Heart right ventricle (tissue), 16 donors: ENCODE results near the gene DDX47. TPM values are rescaled to one million over a fixed set of nuclear protein-coding genes. Genes with fewer than 3 reads are reported as not detected.

Source experiments
- ATAC-seq, 8 donors: fragments of 200-7000 bp; cut with Tn5 transposase; one replicate each; pipeline ENCODE4 v1.9.1; 2020; ENCODE audit warnings: mild to moderate bottlenecking in 8 of 8, moderate library complexity in 8 of 8, moderate number of reproducible peaks in 1 of 8
- DNase-seq, 2 donors: peaks; one replicate each; pipeline ENCODE4 v3.0.0-alpha.2; 2020
- H3K27ac ChIP-seq, 10 donors: fragments of 200-600 bp; sonication (generic) in 2 of 10; one replicate each; pipeline versions ENCODE4 v1.5.0 to v1.8.0; 2020 to 2022; ENCODE audit warnings: mild to moderate bottlenecking in 3 of 10
- H3K27me3 ChIP-seq, 7 donors: fragments of 200-600 bp; one replicate each; pipeline ENCODE4 v1.8.0; 2021 to 2022; ENCODE audit warnings: mild to moderate bottlenecking in 2 of 7
- H3K36me3 ChIP-seq, 9 donors: fragments of 200-600 bp; sonication (generic) in 1 of 9; one replicate each; pipeline versions ENCODE4 v1.5.0 to v1.8.0; 2020 to 2022; ENCODE audit warnings: mild to moderate bottlenecking in 2 of 9
- H3K4me1 ChIP-seq, 9 donors: fragments of 200-600 bp; sonication (generic) in 1 of 9; one replicate each; pipeline versions ENCODE4 v1.5.0 to v1.8.0; 2020 to 2022; ENCODE audit warnings: mild to moderate bottlenecking in 4 of 9
- H3K4me3 ChIP-seq, 10 donors: fragments of 200-600 bp; sonication (generic) in 2 of 10; one replicate each; pipeline versions ENCODE4 v1.5.0 to v1.8.0; 2020 to 2022; ENCODE audit warnings: mild to moderate bottlenecking in 7 of 10, moderate library complexity in 2 of 10
- H3K9me3 ChIP-seq, 11 donors: fragments of 200-600 bp in 10 of 11; sonication (generic) in 2 of 11; one replicate each; pipeline versions ENCODE4 v1.5.0 to v1.8.0; 2013 to 2022; ENCODE audit warnings: mild to moderate bottlenecking in 2 of 11, control low read depth in 1 of 11, moderate library complexity in 1 of 11
- CTCF ChIP-seq, 9 donors: fragments of 200-600 bp; sonication (generic) in 2 of 9; IDR thresholded peaks; one replicate each; pipeline versions ENCODE4 v1.5.0 to v1.8.0; 2021 to 2022; ENCODE audit warnings: antibody characterized with exemption in 9 of 9, mild to moderate bottlenecking in 5 of 9, moderate library complexity in 1 of 9
- WGBS, 2 donors: extraction: QIAGEN DNeasy Blood & Tissue Kit; methylation state at CpG; one replicate each; pipeline ENCODE4 v1.1.7; 2013; ENCODE audit warnings: inconsistent platforms in 1 of 2; 5-methylcytosine and 5-hydroxymethylcytosine counted together
- intact Hi-C, 10 donors: fragments of 100-400 bp; cut with DNase I; formaldehyde crosslinking; loops; one replicate each; pipeline versions ENCODE4 v1.11.1 to v1.14.2; 2022
- polyA plus RNA-seq, 2 donors: library from polyadenylated mRNA; stranded (reverse); fragments of 200-250 nt; gene quantifications; one replicate each; pipeline ENCODE4 v1.2.3, GENCODE V29; 2013
- total RNA-seq, 10 donors: library from RNA; stranded (reverse); fragmentation: NEBNext Ultra II Directional in 3 of 10; extraction: Animal tissue kit (Norgen Biotek cat#: 25700) in 3 of 10; gene quantifications; one replicate each; pipeline versions ENCODE4 v1.2.1 to v1.2.4, GENCODE V29; 2021 to 2023
- donor health status: Arrhythmogenic right ventricular cardiomyopathy.
- donor health status: ischemic (EF 13 %, LVEDD 7.1; RV severe dilation, severe dysfunction).
- donor health status: healthy with polysubstance abuse.
- donor health status: DM: no; HTN: yes; CAD: no.
- donor health status: DM: no; HTN: no; CAD: no.
- donor health status: ischemic (EF 25% LVEDD 6.9; RV normal size, moderate dysfunction).
- donor health status: ischemic (EF 25% LVEDD 5.7; RV mildly dilated, moderate dysfunction).
- donor health status: healthy.
- donor health status: DM: yes; HTN: yes; CAD: no.
- donor health status: Ischemic cardiomyopathy.
- donor health status: ischemic (EF 35%, LVEDD 5.7; RV mildly dilated, moderate dysfunction).
- donor health status: nonischemic (EF 11% LVEDD 7.7; RV severe dilation, severe dysfunction).
- donor health status: DM: yes; HTN: yes; CAD: no.
- donor health status: PGD.
- donor health status: ischemic (EF 29% LVEDD 5.4; RV normal size, mild dysfunction).
- donor health status: nonischemic (EF 23%, LVEDD 6.1; RV moderate dilation, normal function).

The DDX47 gene
- total and polyA plus RNA-seq, 12 donors, result 16.8 to 32.3 (median 29.7) TPM

- no peak for TF ChIP-seq CTCF (IDR thresholded peaks at IDR 0.05)
- no peak overlapping the region for H3K4me3 ChIP-seq
- 88 to 96% methylated on average over 7 of the region's 7 CpGs for whole genome bisulfite sequencing, 2 donors
- no peak overlapping the region for H3K27ac ChIP-seq
- ATAC-seq (no peak), DNase-seq (no peak)
- peaks cover 0 to 7% (median 0%) of the 10 kb centered on the region in 9 donors for H3K4me1 ChIP-seq
- intact Hi-C loops, result loop anchor here in 7 of 10 donors (2.0 to 10.0 kb wide), 5 partner anchors 69 to 152 kb away; no protein-coding TSS in a partner anchor
- H3K9me3 ChIP-seq, result no peaks in the 10 kb centered on the region
- H3K27me3 ChIP-seq, result no peaks in the 10 kb centered on the region
- peaks cover 0 to 52% (median 26%) of the 10 kb centered on the region in 9 donors for H3K36me3 ChIP-seq
Measured at GRCh38 chr12:12835378-12836146, 22.4 kb downstream of the DDX47 start.

- peaks cover 0 to 43% (median 18%) of the 10 kb centered on the region in 9 donors for H3K36me3 ChIP-seq
- no peak for DNase-seq
- no peak for ATAC-seq
- no peak for TF ChIP-seq CTCF (IDR thresholded peaks at IDR 0.05)
- no peak overlapping the region for H3K4me3 ChIP-seq
- no peak overlapping the region for H3K27ac ChIP-seq
- intact Hi-C loops, result loop anchor here in 7 of 10 donors (2.0 to 10.0 kb wide), 5 partner anchors 68 to 151 kb away; no protein-coding TSS in a partner anchor
- peaks cover 0 to 7% (median 0%) of the 10 kb centered on the region in 9 donors for H3K4me1 ChIP-seq
- WGBS, 2 donors, result 85 to 90% methylated on average over 6 of the region's 6 CpGs
- no peaks in the 10 kb centered on the region for H3K9me3 ChIP-seq
- H3K27me3 ChIP-seq, result no peaks in the 10 kb centered on the region
Measured at GRCh38 chr12:12836571-12836970, 23.4 kb downstream of the DDX47 start.

GRCh38 chr12:12837025-12837812 is 24.1 kb downstream of the DDX47 start:
- peaks cover 0 to 37% (median 14%) of the 10 kb centered on the region in 9 donors for H3K36me3 ChIP-seq
- peaks cover 0 to 7% (median 0%) of the 10 kb centered on the region in 9 donors for H3K4me1 ChIP-seq
- peak in 8 of 9 donors; percentile 29 to 63 (median 52) for TF ChIP-seq CTCF (IDR thresholded peaks at IDR 0.05)
- 42 to 56% methylated on average over 15 of the region's 15 CpGs for WGBS, 2 donors
- H3K9me3 ChIP-seq, result no peaks in the 10 kb centered on the region
- H3K27me3 ChIP-seq, result no peaks in the 10 kb centered on the region
- DNase-seq, result peak in 1 of 2 donors; percentile 12
- H3K27ac ChIP-seq, result no peak overlapping the region
- peak; percentile 35 to 83 (median 56) for ATAC-seq
- no peak overlapping the region for H3K4me3 ChIP-seq
- intact Hi-C loops, result loop anchor here in 7 of 10 donors (2.0 to 10.0 kb wide), 5 partner anchors 68 to 150 kb away; no protein-coding TSS in a partner anchor

GRCh38 chr12:12837813-12838153 is 24.6 kb downstream of the DDX47 start:
- TF ChIP-seq CTCF (IDR thresholded peaks at IDR 0.05), result no peak
- Histone ChIP-seq H3K4me3 (no peak overlapping the region), H3K27me3 (no peaks in the 10 kb centered on the region), H3K9me3 (no peaks in the 10 kb centered on the region), H3K27ac (no peak overlapping the region), H3K36me3 (peaks cover 0 to 31% (median 9%) of the 10 kb centered on the region in 9 donors), H3K4me1 (peaks cover 0 to 7% (median 0%) of the 10 kb centered on the region in 9 donors)
- no peak for DNase-seq
- no peak for ATAC-seq
- WGBS, 2 donors, result 93% methylated on average over 3 of the region's 3 CpGs
- intact Hi-C loops, result loop anchor here in 7 of 10 donors (2.0 to 10.0 kb wide), 5 partner anchors 67 to 150 kb away; no protein-coding TSS in a partner anchor
